Measurements from ENCODE around the gene HILPDA. TPM values are rescaled to one million over a fixed set of nuclear protein-coding genes. Genes with fewer than 3 reads are reported as not detected.

HILPDA gene
- total and polyA plus RNA-seq, 10 of the 15 experiments (the other 5 are each of a cell fraction or from before 2014, with no cell fraction given), result 12.0 to 232 (median 26.4) TPM

GRCh38 chr7:128427289-128427891 lies 28.3 kb upstream of the HILPDA start (continued):
- TF ChIP-seq HSF1 (IDR thresholded peaks at IDR 0.05; ENCODE audit: low read depth, low read length), result no peak
- TF ChIP-seq FOS (IDR thresholded peaks at IDR 0.05; ENCODE audit: borderline replicate concordance, extremely low read depth, insufficient read length), result no peak
- TF ChIP-seq POU2F2 (IDR thresholded peaks at IDR 0.05; ENCODE audit: borderline replicate concordance, low read depth, low read length), result no peak
- no peak for TF ChIP-seq TCF3 (IDR thresholded peaks at IDR 0.05; ENCODE audit: borderline replicate concordance, insufficient read depth, low read depth, low read length)
- TF ChIP-seq SMARCA5 (IDR thresholded peaks at IDR 0.05), result peak; percentile 77; the same call in 1 of the 2 replicates
- no peak for TF ChIP-seq ZNF622 (IDR thresholded peaks at IDR 0.05)
- peak; percentile 83 for TF ChIP-seq RAD21 (IDR thresholded peaks at IDR 0.05; ENCODE audit: insufficient read depth, low read depth, low read length)
- no peak for TF ChIP-seq SKIL (IDR thresholded peaks at IDR 0.05; ENCODE audit: low read depth, poor library complexity, severe bottlenecking)
- TF ChIP-seq ZBTB4 (CRISPR knock-in tag; IDR thresholded peaks at IDR 0.05), result no peak
- no peak for TF ChIP-seq ELK1 (IDR thresholded peaks at IDR 0.05; ENCODE audit: low read depth, low read length)
- TF ChIP-seq BCL3 (IDR thresholded peaks at IDR 0.05; ENCODE audit: borderline replicate concordance, insufficient read depth, low read depth, low read length, poor library complexity, severe bottlenecking), result no peak
- no peak for TF ChIP-seq ZBTB11 (CRISPR knock-in tag; IDR thresholded peaks at IDR 0.05)
- TF ChIP-seq PAX8 (IDR thresholded peaks at IDR 0.05), result no peak
- no peak for TF ChIP-seq POLR2AphosphoS5 (IDR thresholded peaks at IDR 0.05; ENCODE audit: low read length)
- no peak for TF ChIP-seq MYC (IDR thresholded peaks at IDR 0.05; ENCODE audit: insufficient read depth, insufficient read length, insufficient replicate concordance, low read length, severe bottlenecking)

Data from GM12878 (cell line).